22Rv1 (cell line): ENCODE data around the gene MTAP.

Experiments
- H3K27ac ChIP-seq: fragments of 450-650 bp; 2 replicates; pipeline ENCODE4 v1.5.1; 2017
- CTCF ChIP-seq: fragments of 450-650 bp; IDR thresholded peaks from 2 replicates; pipeline ENCODE4 v1.5.1; 2017; ENCODE audit warnings: mild to moderate bottlenecking
- ZFX ChIP-seq: fragments of 450-650 bp; IDR thresholded peaks from 2 replicates; pipeline ENCODE4 v1.6.1; 2017; ENCODE audit warnings: antibody characterized with exemption, borderline replicate concordance

Gene MTAP

GRCh38 chr9:21982391-21982790 lies 180.0 kb downstream of the MTAP start:
- TF ChIP-seq CTCF (no peak), ZFX (no peak)
- H3K27ac ChIP-seq: no peak overlapping the region

- no peak for TF ChIP-seq ZFX
- no peak for TF ChIP-seq CTCF
- H3K27ac ChIP-seq: no peak overlapping the region
Observed at GRCh38 chr9:21982861-21983560, 180.6 kb downstream of the MTAP start.

GRCh38 chr9:21983561-21983935 lies 181.1 kb downstream of the MTAP start:
- H3K27ac ChIP-seq: no peak overlapping the region
- TF ChIP-seq CTCF: no peak
- TF ChIP-seq ZFX: no peak

GRCh38 chr9:21984101-21984500 lies 181.7 kb downstream of the MTAP start:
- no peak for TF ChIP-seq CTCF
- no peak for TF ChIP-seq ZFX
- no peak overlapping the region for H3K27ac ChIP-seq

GRCh38 chr9:21985964-21986667 lies 183.7 kb downstream of the MTAP start:
- no peak overlapping the region for H3K27ac ChIP-seq
- TF ChIP-seq ZFX: no peak
- no peak for TF ChIP-seq CTCF
